Measurements from ENCODE around the gene KPNA3.

Gene KPNA3

DNA sequence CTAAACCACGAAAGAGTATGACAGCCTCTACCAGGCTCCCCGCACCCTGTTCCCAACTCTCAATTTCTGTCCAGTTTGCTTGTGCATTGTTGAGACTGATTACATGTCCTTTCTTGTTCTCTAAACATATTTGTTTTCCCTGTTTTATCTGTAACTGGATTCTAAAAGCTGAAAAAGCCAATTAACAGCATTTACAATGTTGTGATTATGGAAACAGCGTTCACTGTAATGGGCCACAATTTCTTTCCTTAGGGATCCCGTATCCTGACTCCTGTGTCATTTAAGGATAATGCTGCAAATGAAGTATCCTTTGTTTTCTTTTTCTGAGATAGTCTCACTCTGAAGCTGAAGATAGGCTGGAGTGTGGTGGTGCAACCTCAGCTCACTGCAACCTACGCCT lies 121.7 kb downstream of the KPNA3 start:
- no peak for DNase-seq

DNA sequence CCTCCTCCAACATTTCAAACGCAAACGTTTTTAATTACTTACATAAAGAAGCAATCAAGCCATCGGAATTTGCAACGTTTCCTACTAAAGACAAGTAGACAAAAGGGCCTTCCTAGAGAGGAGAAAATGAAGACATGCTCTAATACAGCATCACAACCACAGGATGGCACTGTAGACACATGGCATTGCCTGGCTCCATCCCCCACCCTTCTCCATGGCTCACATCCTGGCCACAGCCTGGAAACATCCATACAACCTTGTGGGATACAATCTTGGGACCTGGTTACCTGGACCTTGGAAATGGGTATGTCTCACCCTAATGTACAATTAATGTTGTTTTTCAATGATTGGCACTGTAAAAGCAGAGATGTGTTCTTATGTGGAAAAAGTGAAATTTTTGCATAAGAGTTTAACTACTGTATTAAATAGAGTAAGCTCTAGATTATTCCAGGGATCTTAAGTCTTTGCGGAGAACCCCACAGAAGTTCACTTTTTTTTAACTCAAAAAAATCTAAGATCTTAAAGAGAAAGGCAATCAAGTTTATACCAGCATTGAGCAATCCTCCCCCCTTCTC lies 122.7 kb downstream of the KPNA3 start:
- peak; percentile 22 for DNase-seq

DNA sequence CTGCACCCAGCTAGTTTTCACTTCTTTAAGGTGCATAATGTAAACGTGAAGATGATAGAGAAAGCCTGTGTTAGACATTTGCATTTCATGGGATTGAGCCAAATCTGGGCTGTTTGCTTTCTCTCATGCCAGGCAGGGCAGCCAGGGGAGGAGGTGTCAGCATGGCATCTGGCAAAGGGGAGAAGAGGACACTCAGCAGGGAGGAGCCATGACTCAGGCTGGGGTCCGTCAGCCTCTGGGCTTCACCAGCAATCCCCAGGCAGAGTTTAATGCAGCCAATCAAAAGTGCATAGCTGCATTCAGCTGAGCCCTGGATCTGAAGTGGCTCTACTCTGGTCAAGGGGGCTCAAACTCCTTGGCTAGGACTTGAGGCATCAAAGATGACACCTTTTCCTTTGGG lies 124.7 kb downstream of the KPNA3 start:
- DNase-seq: no peak

DNA sequence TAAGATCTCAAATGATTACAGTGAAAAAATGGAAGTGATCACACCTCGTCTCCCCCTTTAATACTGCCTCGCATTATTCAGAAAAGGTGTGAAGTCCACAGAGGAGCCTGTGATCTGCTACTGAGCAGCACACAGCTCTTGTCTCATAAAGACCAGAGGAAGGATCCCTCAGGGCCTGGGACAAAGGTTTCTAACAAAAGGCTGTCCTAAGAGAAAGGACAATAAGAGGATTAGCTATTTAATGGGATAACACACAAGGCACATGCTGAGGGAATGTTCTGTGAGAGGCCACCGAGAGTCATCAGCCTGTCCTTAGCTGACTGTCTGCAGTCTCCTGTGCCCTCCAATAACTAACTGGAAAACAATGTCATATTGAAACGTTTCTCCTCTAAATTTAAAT lies 127.9 kb downstream of the KPNA3 start:
- no peak for DNase-seq

DNA sequence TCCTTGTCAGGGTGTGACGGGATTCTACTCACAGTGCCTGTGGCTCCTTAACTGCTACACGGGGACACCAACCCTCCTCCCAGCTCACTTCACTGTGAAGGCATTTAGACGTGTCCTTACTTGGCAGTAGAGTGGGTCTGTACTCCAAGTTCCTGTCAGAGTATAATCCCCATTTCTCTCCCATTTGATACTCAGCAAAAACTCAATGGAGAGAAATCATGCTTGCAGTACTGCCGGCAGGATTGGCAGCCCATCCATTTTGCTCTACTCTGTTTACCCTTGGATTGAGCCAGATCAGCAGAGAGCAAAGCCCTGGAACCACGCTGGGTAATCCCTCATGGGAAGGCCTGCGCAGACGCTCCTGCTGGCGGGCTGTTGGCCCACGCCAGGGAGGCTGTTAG lies 135.2 kb downstream of the KPNA3 start:
- no peak for DNase-seq

DNA sequence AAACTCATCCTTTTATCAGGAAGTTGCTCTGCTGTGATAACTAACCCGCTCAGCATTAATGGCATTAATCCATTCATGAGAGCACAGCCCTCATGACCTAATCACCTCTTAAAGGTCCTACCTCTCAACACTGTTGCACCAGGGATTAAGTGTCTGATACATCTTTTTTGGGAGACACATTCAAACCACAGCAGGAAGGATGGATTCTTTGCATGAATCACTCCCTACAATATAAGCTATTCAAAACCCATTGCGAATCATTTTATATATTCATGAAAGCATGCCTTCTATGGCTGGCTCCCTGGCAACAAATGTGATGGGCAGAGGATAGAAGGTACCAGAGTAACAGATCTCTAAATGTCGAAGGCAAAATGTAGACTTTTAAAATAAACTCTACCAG lies 136.6 kb downstream of the KPNA3 start:
- no peak for DNase-seq

DNA sequence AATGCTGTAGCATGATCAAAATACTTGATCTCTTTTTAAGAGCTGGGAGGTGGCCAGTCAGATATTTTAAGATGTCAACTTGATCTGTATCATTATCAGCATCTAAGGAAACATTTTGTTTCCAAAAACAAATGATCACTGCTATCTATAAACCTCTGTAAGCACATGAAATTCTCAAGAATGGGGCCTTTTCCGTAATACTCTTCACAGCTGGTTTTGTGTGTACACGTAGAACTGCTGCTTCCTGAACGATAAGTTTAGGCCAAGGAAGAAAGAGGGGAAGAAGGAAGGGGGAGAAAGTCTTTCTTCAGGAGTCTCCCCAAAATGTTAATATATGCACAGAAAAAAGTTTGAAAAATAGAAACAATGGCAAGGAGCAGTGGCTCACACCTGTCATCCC lies 138.5 kb downstream of the KPNA3 start:
- DNase-seq: no peak

DNA sequence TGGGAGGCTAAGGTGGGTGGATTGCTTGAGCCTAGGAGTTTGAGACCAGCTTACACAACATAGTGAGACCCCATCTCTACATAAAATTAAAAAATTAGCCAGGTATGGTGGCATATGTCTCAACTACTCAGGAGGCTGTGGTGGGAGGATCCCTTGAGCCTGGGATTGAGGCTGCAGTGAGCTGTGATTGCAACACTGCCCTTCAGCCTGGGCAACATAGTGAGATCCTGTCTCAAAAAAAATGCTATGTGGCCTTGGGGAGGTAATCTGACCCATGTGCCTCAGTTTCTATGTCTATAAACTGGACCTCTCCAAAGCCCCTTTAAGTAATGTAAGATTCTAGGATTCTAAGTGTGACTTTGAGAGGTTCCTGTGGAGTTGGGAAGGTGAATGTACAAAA lies 139.0 kb downstream of the KPNA3 start:
- DNase-seq: no peak

DNA sequence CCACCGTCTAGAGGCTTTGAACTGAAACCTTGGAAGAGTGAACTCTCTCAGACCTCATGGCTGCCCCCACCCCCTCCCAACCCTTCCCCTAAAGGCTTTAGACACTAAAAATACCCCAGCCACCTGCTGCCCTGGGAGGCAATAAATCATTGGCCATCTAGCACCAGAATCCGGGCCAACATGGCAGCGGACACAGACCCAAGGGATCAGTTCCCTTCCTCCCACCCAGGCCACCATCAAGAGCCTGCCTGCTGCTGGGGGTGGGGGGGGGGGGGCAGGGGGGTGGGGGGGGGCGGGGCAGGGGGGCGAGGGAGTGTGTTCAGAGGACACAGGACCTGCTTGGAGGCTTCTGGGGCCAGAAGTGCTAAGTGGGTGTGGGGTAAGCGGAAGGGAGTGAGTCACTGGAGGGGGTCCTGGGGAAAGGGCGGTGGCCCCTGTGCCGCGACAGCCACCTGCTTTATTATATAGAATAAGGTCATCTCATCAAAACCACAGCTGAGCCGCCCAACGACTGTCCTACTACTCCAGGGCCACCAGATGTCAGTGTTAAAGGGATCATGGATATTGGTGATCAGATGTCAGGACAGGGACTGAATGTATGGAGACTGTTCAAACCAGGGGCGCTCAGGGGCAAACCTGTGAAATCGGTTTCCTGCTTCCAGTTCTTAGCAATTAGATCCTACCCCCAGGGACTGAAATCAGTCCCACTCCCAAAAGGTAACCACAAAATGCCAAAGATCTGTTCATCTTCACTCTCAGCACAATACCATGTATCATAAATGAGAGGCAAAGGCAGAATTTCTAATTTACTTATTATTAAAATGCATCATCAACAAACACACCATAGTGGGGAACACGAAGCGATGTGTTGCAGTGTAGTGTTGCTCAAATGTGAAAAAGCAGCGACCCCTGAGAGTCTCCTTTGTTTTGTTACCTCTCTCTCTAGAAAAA lies 139.9 kb downstream of the KPNA3 start:
- DNase-seq: peak; percentile 17

DNA sequence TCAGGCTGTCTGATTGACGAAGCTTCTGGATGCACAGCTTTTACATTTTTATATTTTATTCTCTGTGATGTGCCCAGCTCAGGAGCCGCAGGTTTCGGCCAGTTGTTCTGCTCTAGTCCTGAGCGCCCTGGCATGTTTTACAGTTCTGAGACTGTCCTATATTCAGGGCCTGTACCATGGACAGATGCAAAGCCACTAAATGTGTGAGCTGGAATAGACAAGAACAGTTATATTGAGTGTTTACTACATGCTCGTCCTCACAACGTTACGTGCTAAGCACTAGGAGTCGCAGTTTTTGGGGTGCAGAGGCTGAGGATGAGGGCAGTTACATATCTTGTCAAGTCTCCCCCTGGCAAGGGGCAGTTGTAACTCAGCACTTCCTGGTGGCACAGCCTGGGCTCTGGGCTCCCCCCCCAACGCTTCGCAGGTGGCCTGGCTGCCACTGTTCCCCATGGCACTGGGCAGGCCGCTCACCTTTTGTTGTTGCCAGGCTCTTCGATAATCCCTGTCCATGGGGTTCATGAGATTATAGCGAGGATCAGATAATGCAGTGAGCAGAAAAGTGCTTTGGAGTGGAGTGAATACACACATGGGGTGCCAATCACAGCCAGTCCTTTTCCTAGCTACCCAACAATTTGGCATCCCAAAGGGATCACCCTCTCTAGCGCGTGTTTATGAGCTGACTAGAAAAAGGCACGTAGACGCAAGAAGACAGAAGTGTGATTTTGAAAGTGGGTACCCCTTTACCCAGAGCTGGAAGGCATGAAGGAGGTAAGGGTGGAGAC lies 140.7 kb downstream of the KPNA3 start:
- no peak for DNase-seq

DNA sequence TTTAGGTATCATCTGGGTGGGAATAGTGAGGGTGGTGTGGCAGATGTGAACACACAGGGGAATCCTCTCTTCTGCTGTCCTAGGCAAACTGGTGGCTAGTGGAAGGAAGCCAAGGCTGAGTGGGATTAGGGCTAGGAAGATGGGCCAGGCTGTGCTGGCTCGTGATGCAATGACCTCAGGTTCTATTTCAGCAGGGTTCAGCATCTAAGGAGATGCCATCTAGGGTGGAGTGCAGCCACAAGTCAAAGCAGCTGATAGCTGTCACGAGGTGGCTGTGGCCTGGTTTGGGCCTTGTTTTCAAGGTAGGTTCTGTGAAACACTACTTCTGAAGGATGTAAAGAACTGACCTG lies 142.5 kb downstream of the KPNA3 start:
- DNase-seq: no peak
